Suprapubic skin (tissue), 4 donors: ENCODE data around the gene APPL2.

ENCODE experiments used
- EP300 ChIP-seq: sonication (generic); formaldehyde crosslinking; IDR thresholded peaks from one replicate; pipeline ENCODE4 v1.6.1; 2017; ENCODE audit warnings: antibody characterized with exemption
- POLR2A ChIP-seq, 2 donors: fragments of 450-650 bp; IDR thresholded peaks; one replicate each; pipeline ENCODE4 v1.6.1; 2017; ENCODE audit warnings: antibody characterized with exemption in 2 of 2, mild to moderate bottlenecking in 2 of 2, moderate library complexity in 2 of 2
- POLR2AphosphoS5 ChIP-seq, 3 donors: sonication (generic); formaldehyde crosslinking; IDR thresholded peaks; one replicate each; pipeline ENCODE4 v1.6.1; 2017; ENCODE audit warnings: antibody characterized with exemption in 3 of 3
- TF ChIP-seq, protein P1 (sequence below), 2 donors: fragments of 200-600 bp in 1 of 2; fragments of 450-650 bp in 1 of 2; sonication (generic) in 1 of 2; IDR thresholded peaks; one replicate each; pipeline ENCODE4 v1.5.1; 2016 to 2019; ENCODE audit warnings: antibody characterized with exemption in 2 of 2, mild to moderate bottlenecking in 1 of 2, moderate library complexity in 1 of 2

DNA sequence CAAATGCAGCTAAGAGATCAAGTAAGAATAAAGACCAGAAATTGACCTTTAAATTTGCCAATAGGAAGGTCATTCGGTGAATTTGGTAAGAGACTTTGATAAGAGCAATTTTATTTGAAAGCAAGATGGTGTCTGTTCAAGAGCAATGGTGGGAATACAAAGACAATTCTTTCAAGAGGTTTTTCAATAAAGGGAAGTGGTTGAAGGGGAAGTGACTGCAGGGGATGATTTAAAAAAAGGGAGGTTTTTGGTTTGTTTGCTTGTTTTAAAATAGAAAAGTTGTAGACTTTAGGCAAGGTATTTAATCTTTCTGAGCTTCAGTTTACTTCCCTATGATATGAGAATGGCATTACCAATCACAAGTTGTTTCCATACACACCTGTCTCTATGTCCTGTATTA, 4.3 kb upstream of the APPL2 start:
- TF ChIP-seq, protein P1, sequence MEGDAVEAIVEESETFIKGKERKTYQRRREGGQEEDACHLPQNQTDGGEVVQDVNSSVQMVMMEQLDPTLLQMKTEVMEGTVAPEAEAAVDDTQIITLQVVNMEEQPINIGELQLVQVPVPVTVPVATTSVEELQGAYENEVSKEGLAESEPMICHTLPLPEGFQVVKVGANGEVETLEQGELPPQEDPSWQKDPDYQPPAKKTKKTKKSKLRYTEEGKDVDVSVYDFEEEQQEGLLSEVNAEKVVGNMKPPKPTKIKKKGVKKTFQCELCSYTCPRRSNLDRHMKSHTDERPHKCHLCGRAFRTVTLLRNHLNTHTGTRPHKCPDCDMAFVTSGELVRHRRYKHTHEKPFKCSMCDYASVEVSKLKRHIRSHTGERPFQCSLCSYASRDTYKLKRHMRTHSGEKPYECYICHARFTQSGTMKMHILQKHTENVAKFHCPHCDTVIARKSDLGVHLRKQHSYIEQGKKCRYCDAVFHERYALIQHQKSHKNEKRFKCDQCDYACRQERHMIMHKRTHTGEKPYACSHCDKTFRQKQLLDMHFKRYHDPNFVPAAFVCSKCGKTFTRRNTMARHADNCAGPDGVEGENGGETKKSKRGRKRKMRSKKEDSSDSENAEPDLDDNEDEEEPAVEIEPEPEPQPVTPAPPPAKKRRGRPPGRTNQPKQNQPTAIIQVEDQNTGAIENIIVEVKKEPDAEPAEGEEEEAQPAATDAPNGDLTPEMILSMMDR (IDR thresholded peaks at IDR 0.05): no peak
- TF ChIP-seq POLR2AphosphoS5 (IDR thresholded peaks at IDR 0.05): no peak
- TF ChIP-seq POLR2A (IDR thresholded peaks at IDR 0.05): no peak
- no peak for TF ChIP-seq EP300
